HG03354 (cell line): ENCODE data around the gene ENOX2.

ENCODE experiments used
- ATAC-seq: cut with Tn5 transposase; IDR thresholded peaks from one replicate; pipeline ENCODE4 v1.9.1; 2021; ENCODE audit warnings: mild to moderate bottlenecking; ENCODE audit not compliant: unreplicated experiment, poor library complexity, severe bottlenecking

The ENOX2 gene

GRCh38 chrX:130772105-130772775 lies 130.8 kb downstream of the ENOX2 start:
- no peak for ATAC-seq

DNA sequence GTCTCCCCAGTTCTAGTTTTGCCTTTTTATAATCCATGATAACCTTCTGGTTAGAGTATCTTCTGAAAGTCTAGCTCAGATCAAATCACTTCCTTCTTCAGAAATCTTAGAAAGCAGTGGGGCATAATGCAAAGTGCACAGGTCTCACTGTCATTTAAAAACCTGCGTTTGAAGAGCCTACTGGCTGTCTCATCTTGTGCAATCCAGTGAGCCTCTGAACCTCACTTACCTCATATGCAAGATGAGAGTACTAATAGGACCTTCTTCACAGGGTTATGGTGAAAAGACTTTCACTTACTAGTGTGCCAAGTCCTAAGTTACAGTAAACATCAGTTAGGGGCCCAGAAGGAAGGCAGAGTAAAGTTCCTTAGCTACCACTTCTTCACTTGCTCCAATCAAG lies 131.4 kb downstream of the ENOX2 start:
- ATAC-seq, result no peak

GRCh38 chrX:130771230-130771629 lies 131.8 kb downstream of the ENOX2 start:
- no peak for ATAC-seq

DNA sequence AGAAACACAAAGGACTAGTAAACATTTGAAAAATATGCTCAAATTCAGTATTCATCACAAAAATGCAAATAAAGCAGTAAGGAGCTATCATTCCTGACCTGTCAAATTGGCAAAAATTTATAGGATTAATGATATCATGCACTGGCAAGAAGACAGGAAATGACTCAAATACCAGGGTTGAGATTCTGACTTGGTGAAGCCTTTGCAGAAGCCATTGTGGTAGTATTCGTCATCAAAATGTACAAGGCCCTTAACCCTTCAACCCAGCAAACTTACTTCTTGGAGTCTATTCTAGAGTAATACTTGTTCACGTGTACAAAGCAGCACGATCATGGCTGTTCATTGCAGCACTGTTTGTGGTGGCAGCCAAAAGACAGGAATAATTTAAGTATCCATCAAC lies 132.4 kb downstream of the ENOX2 start:
- ATAC-seq, result no peak

- no peak for ATAC-seq
Measured at GRCh38 chrX:130769835-130770234, 133.2 kb downstream of the ENOX2 start.

DNA sequence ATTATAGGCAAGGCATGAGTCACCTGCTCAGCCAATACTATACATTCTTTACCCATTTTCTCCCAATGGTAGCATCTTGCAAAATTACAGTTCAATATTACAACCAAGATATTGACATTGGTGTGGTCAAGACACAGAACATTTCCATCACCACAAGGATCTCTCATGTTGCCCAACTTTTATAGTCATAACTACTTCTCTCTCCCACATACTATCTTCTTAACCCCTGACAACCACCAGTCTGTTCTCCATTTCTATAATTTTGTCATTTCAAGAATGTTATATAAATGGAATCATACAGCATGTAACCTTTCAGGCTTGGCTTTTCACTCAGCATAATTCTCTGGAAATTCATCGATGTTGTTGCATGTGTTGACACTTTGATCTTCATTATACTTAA lies 144.9 kb downstream of the ENOX2 start:
- ATAC-seq, result no peak

DNA sequence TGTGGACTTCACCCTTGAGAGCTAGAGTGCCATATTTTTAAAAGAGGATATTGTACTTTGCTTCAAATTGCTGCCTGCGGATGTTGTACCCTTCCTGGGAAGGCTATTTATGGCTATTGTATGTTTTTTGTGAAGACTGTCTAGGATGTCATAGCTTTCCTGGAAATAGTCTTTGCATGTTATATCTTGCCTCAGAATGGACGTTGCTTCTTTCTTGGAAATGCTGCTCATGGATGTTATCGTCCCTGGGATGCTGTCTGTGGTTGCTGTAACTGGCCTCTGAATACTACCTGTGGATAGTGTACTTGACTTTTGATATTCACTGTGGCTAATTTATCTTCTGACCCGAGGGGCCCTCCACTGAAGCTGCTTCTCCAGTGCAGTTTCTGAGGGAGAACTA lies 146.8 kb downstream of the ENOX2 start:
- ATAC-seq, result no peak

GRCh38 chrX:130754353-130754752 lies 148.7 kb downstream of the ENOX2 start:
- no peak for ATAC-seq

GRCh38 chrX:130746709-130747342 lies 156.2 kb downstream of the ENOX2 start:
- no peak for ATAC-seq

DNA sequence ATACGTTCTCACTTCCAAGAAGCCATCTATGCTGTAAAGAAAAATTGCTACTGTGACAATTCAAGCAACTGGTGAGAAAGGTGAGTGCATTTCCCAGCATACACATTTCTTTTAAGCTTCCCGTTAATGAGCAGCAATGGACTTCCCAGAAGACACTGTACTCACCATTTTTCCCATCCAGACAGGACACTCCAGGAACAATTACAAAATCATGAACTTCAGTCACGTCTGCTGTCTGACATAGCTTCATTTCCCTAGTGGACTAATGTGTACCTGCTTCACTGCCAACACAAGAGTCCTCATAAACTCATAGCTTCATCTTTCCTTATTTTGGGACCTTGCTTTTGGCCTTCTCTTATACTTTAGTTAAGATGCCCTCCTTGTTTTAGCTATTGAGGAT lies 156.9 kb downstream of the ENOX2 start:
- no peak for ATAC-seq

GRCh38 chrX:130741584-130741983 lies 161.4 kb downstream of the ENOX2 start:
- no peak for ATAC-seq

DNA sequence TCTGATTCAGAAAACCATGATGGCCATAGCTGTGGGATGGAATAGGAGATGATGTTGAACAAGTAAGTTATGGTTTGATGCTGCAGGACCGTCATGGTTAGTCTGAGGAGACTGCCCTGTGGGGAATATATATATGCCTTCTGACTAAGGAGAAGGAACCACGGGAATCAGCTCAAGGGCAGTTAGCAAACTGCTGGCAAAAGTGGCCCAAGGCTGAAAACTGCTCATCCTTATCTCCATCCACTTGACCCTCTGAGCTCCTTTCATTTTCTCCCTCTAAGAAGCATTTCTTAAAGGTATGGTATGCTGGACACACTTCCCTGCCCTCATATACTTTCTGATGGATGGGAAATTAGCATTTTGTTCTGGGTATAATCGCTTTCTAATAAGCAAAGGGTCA lies 161.9 kb downstream of the ENOX2 start:
- ATAC-seq, result no peak

DNA sequence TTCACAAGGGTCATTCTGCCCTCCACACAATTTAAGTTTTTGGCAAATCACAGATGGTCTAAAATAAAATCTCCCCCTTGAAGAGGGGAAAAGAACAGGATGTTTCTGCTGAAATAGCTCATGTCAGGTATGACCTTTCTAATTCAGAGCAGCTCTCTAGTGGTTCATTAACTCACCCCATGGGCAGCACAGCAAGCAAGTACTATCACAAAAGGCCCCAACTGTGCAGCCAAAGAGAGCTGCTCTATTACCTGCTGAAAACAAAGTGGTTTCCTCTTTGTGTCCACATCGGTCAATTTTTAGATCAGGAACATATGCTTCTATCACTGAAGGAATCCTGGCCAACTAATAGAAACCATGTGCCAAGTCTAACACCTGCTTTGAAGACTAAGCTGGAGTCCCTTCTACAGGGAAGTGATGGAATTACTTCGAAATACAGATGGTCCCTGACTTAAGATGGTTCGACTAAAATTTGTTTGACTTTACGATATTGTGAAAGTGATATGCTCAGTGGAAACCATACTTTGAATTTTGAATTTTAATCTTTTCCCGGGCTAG lies 164.3 kb downstream of the ENOX2 start:
- ATAC-seq, result no peak

GRCh38 chrX:130734713-130735112 lies 168.3 kb downstream of the ENOX2 start:
- no peak for ATAC-seq

DNA sequence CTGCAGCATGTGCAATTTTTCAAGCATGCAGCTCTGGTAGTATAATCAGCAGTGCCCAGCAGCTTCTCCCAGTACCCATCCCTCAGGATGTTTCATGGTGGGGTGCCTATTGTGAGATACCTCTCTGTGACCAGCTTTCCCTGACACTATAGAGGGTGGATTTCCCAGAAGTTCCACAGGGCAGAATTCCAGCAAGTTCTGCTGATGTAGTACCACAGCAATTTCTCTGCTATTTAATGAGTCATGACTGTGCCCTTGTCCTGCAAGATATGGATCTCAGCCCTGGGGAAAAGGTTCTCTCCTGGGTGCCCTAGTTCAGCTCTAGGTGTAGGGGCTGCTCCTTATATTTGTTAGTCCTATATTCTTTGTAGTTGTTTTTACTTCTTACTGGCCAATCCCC lies 174.8 kb downstream of the ENOX2 start:
- ATAC-seq, result no peak

DNA sequence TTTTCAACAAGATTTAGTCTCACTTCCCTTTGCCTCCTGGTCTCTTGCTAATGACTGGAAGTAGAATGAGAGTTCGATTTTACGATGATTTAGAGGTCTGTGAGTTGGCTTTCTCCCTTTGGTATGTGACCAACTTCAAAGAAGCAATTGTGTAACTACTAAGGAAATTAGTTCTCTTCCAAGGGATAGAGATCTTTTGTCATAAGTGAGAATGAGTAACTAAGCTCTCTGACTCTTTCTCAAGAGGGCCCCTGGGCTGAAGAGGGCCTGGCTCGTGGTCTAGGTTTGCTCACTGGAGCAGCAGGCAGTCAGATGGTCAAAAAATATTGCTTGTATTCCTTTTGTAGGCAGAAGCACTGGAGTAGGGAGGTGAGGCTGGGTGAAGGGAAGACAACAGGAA lies 176.3 kb downstream of the ENOX2 start:
- no peak for ATAC-seq

DNA sequence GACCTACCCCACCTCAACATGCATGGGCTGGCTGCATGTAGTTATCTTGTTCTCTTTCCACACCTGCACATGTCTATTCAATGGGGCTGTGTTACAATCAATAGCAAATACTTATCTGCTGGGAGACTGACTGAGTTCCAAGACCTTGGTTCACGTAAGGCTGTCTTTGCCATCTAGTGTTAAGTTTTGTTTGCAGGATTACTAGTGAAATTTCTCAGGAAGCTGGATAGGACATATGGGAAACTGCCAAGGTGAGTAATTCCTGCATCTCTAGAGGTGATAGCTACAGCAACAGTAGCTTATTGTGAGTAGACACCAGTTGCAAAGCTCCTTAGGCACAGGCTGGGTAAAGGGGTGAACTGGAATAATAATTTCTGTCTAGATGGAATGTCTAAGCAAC lies 177.5 kb downstream of the ENOX2 start:
- no peak for ATAC-seq

GRCh38 chrX:130719413-130719812 lies 183.6 kb downstream of the ENOX2 start:
- no peak for ATAC-seq

DNA sequence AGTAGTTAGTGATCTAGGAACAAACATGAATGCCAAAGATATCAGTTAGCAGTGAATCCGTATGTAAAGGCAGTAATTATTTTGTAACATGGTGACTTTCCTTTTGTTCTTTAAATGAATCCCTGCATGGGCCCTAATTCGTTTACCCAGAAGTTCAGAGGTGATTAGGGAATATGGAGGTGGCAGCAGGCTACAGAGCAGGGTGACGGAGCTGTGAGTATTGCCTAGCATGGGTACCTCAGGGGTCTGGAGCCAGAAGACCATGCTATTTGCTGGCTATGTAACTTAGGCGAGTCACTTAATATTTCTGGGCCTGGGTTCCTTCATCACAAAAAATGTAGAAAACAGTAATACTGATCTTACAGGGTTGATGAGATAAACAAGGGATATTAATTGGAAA lies 184.9 kb downstream of the ENOX2 start:
- ATAC-seq, result no peak

DNA sequence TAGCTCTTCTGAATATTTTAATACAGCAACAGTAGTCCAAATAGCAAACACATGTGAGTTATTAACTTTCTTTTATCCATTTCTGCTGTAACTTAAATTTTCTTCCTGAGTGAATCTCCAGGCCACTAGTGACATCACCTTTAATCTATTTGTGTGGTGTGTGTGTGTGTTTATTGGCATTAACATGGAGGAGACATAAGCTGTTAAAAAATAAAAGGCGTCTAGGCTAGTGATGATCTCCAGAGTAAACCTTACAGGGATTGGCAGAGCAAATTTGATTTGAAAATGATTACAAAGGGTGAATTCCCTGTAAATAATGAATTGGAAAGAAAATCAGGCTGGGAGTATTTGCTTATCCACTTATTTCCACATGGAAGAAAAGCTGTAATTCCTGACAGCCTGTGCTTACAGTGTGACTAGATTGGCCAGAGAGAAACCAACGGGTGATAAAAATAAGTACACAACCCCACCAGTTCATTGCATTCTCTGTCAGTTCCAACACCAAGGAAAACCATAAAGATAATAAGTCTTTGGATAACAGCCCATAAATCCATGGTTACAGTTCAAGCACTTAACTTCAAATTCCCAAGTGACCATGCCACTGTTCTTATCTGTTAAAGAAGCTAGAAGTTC lies 186.1 kb downstream of the ENOX2 start:
- no peak for ATAC-seq

DNA sequence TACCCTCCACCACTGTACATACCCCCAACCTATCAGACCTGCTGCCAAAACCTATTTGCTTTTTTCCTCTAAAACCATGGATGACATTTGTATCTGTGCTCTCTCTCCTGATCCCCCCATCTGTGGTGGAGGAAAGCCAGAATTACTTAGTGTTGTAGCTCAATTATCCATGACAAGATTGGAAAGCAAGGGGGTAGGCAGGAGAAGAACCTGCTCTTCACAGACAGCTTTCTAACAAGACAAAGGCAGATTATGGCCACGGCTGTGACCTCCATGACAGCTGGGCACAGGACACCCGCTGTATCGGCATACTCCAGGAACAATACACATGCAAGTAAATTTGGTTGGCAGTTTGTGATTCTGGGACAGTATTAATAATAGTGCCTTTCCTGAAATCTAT lies 186.7 kb downstream of the ENOX2 start:
- ATAC-seq, result no peak
